HepG2 (cell line): ENCODE measurements around the gene ANAPC16. TPM values are rescaled to one million over a fixed set of nuclear protein-coding genes. Genes with fewer than 3 reads are reported as not detected.

Experiments used
- ELF1 ChIP-seq: sonication (generic); formaldehyde crosslinking; IDR thresholded peaks from 2 replicates; pipeline ENCODE4 v1.4.0; 2020; ENCODE audit warnings: missing genetic modification reagents
- KMT2B ChIP-seq: IDR thresholded peaks from 2 replicates; pipeline ENCODE4 v1.6.1; 2016; ENCODE audit warnings: missing genetic modification reagents, missing compliant biosample characterization
- RARG ChIP-seq: sonication (generic); formaldehyde crosslinking; IDR thresholded peaks from 2 replicates; pipeline ENCODE4 v1.4.0; 2020; ENCODE audit warnings: low read depth, mild to moderate bottlenecking, missing genetic modification reagents
- RERE ChIP-seq: IDR thresholded peaks from 2 replicates; pipeline ENCODE4 v1.6.1; 2016; ENCODE audit warnings: low read depth, missing genetic modification reagents, missing compliant biosample characterization
- SKIL ChIP-seq: sonication (generic); formaldehyde crosslinking; IDR thresholded peaks from 2 replicates; pipeline ENCODE4 v1.8.0; 2022; ENCODE audit warnings: missing genetic modification reagents, mild to moderate bottlenecking, moderate library complexity, borderline replicate concordance
- ZGPAT ChIP-seq: IDR thresholded peaks from 2 replicates; pipeline ENCODE4 v1.6.1; 2016; ENCODE audit warnings: mild to moderate bottlenecking
- ZNF275 ChIP-seq: sonication (generic); formaldehyde crosslinking; IDR thresholded peaks from 2 replicates; pipeline ENCODE4 v1.8.0; 2022; ENCODE audit warnings: missing genetic modification reagents, mild to moderate bottlenecking, inconsistent platforms, borderline replicate concordance
- ZNF34 ChIP-seq: sonication (generic); formaldehyde crosslinking; IDR thresholded peaks from 2 replicates; pipeline ENCODE4 v1.4.0; 2020; ENCODE audit warnings: mild to moderate bottlenecking, missing genetic modification reagents, borderline replicate concordance
- ZNF460 ChIP-seq: sonication (generic); formaldehyde crosslinking; IDR thresholded peaks from 2 replicates; pipeline ENCODE4 v1.5.1; 2020; ENCODE audit warnings: missing genetic modification reagents, mild to moderate bottlenecking, borderline replicate concordance
- ZNF546 ChIP-seq: sonication (generic); formaldehyde crosslinking; conservative IDR thresholded peaks from 2 replicates; pipeline ENCODE4 v1.8.1; 2023; ENCODE audit warnings: mild to moderate bottlenecking, missing genetic modification reagents
- ZNF569 ChIP-seq: sonication (generic); formaldehyde crosslinking; IDR thresholded peaks from 2 replicates; pipeline ENCODE4 v1.5.0; 2020; ENCODE audit warnings: mild to moderate bottlenecking, missing genetic modification reagents, moderate library complexity, borderline replicate concordance
- ZNF709 ChIP-seq: sonication (generic); formaldehyde crosslinking; IDR thresholded peaks from 2 replicates; pipeline ENCODE4 v1.5.0; 2020; ENCODE audit warnings: mild to moderate bottlenecking, missing genetic modification reagents
- ZNF710 ChIP-seq: sonication (generic); formaldehyde crosslinking; IDR thresholded peaks from 2 replicates; pipeline ENCODE4 v1.5.0; 2020; ENCODE audit warnings: mild to moderate bottlenecking, missing genetic modification reagents, borderline replicate concordance
- ZNF713 ChIP-seq: sonication (generic); formaldehyde crosslinking; IDR thresholded peaks from 2 replicates; pipeline ENCODE4 v1.4.0; 2020; ENCODE audit warnings: mild to moderate bottlenecking, missing genetic modification reagents
- ZNF784 ChIP-seq: sonication (generic); formaldehyde crosslinking; IDR thresholded peaks from 2 replicates; pipeline ENCODE4 v1.5.1; 2020; ENCODE audit warnings: missing genetic modification reagents, mild to moderate bottlenecking, borderline replicate concordance
- polyA plus RNA-seq, 8 experiments: library from polyadenylated mRNA; depleted of rRNA in 3 of 8; stranded (reverse) in 7 of 8; unstranded in 1 of 8; fragments of >200 nt; fragmentation: Illumina TruSeq in 4 of 8; extraction: Trizol in 4 of 8; gene quantifications; 2 replicates each; pipeline versions ENCODE4 v1.2.1 to v1.2.3, GENCODE V29; 2011 to 2016; ENCODE audit warnings: low read depth in 4 of 8, missing spikeins in 1 of 8, mixed read lengths in 1 of 8; ENCODE audit not compliant: insufficient read depth in 1 of 8
- total RNA-seq, 5 experiments: library from RNA; depleted of rRNA; stranded (reverse); fragments of >200 nt; fragmentation: Illumina TruSeq; extraction: Trizol; gene quantifications; 2 replicates each; pipeline ENCODE4 v1.2.3, GENCODE V29; 2016; ENCODE audit warnings: low read depth in 1 of 5

Gene ANAPC16
- total and polyA plus RNA-seq, 2 of the 13 experiments (the other 11 are each of a cell fraction or from before 2014, with no cell fraction given) = 74.8 to 89.4 TPM

GRCh38 chr10:72274730-72275350 is 59.0 kb downstream of the ANAPC16 start (continued):
- TF ChIP-seq ZNF275 (CRISPR knock-in tag) (no peak), ZNF710 (CRISPR knock-in tag) (no peak), ZGPAT (CRISPR knock-in tag) (no peak), ZNF709 (no peak), RERE (CRISPR knock-in tag) (no peak), ZNF546 (CRISPR knock-in tag) (no peak), KMT2B (CRISPR knock-in tag) (0 out of 2 replicates have a peak, but pooled peaks have one; percentile 32), ZNF34 (CRISPR knock-in tag) (no peak), RARG (CRISPR knock-in tag) (no peak), ZNF460 (no peak), ZNF569 (CRISPR knock-in tag) (no peak), ZNF713 (CRISPR knock-in tag) (no peak), SKIL (CRISPR knock-in tag) (no peak), ZNF784 (CRISPR knock-in tag) (no peak), ELF1 (CRISPR knock-in tag) (peak; percentile 37; the same call in 1 of the 2 replicates)
